ENCODE data around the gene GGT5.
"Not testable (repeated sequence)": the region's sequence is repeated elsewhere in the genome, so short reads cannot be mapped to it uniquely, and the experiment has no call there.

The GGT5 gene

DNA sequence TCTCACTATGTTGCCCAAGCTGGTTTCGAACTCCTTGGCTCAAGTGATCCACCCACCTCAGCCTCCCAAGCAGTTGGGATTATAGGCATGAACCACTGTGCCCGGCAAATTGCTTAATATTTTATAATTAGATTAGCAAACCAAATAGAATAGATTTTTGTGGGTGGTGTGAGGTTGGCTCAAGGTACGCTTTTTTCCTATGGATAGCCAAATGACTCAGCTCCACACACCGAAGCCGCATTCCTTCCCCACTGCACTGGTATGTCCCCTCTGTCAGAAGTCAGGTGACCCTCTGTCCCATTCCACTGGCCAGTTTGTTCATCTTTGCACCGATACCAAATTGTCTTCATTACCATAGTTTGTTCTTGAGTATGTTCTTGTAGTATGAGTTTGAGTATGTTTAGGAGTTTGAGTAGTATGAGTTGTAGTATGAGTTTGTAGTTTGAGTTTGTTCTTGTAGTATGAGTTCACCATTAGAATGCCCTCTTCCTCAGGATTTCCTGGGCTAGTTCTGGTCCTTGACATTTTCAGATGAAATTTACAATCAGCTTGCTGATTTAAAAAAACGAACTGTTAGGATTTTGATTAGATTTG is 44.2 kb downstream of the GGT5 start:
- DNase-seq: no peak

DNA sequence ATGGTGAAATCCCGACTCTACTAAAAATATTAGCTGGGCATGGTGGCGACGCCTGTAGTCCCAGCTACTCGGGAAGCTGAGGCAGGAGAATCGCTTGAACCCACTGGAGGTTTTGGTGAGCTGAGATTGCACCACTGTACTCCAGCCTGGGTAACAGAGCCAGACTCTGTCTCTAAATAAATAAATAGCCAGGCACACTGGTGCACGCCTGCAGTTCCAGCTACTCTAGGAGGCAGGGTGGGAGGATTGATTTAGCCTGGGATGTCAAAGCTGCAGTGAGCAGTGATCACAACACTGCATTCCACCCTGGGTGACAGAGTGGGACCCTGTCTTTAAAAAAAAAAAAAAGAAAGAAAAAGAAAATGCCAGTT is 46.2 kb downstream of the GGT5 start:
- DNase-seq: no peak

DNA sequence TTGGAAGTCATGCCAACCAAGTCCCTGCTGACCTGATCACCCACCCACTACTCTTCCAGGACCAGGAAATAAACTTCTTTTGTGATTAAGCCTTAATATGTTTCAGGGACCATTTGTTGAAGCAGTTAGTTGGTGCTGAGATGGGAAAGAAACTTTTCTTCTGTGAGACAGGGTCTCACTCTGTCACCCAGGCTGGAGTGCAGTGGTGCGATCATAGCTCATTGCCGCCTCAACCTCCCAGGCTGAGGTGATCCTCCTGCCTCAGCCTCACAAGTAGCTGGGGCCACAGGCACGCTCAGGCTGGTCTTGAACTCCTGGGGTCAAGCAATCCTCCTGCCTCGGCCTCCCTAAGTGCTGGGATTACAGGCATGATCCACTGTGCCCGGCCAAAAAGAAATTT is 53.0 kb downstream of the GGT5 start:
- DNase-seq: no peak

DNA sequence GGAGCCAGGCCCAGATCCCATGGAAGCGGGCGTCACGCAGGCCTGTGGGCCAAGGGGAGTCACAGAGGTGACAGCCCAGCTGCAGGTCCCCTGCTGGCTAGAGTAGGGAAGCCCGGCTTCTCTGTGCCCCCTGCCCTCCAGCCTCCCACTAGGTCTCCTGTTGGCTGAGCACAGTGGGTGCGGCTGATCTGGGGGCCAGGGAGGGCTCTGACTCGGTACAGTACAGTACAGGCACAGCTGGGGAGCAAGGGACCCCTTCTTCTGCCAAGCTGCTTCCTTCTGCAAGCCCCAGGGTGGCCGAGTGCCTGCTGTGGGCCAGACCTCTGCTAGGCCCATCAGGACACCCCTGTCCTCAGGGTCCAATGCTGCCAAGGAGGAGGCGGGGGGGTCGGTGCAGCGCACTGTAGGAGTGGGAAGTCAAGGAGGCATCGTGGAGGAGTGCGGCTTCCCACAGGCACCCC is 53.5 kb downstream of the GGT5 start:
- no peak for DNase-seq

DNA sequence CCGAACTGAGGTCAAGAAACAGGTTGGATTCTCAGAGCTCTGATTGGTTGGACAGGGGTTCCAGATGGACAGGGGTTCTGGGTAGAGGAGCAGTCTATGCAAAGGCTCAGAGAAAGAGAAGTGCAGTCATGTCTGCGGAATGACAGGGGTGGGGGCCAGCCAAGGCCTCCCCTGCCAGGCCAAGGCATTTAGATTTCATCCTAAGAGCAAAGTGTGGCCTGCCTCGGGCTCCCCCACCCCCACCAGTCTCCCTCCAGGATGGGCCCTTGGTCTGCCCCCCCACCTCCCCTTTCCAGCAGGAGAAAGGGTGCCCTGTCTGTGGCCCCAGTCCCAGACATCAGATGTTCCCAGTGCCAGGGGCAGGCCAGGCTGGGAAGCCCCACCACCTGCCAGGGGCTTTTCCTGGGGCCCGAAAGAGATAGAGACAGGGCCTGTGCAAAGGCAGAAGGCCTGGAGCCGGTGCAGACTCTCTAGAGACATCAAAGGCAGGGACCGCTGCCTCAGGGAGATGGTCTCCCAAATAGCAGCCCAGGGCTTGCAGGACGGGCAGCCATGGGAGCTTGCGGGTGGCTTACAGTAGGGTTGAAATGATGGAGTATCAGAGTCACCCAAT is 54.2 kb downstream of the GGT5 start:
- no peak for DNase-seq

DNA sequence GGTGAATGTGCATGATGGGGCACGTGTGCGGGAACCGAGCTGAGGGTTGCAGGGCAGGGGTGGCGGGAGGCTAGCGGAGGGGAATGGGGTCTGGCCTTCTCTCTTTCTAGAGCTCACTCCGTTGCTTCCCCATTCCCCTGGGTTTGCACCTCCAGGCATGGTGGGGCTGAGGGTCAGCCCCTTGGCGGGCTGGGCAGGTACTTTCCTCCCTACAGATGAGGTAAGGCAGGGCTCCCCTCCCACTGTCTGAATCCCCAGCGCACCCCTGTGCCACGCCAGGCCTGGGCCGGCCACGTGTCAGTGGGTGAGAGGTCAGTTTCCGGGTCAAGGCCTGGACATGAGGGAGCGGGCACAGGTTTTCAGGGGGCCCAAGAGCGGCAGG is 54.7 kb downstream of the GGT5 start:
- no peak for DNase-seq

DNA sequence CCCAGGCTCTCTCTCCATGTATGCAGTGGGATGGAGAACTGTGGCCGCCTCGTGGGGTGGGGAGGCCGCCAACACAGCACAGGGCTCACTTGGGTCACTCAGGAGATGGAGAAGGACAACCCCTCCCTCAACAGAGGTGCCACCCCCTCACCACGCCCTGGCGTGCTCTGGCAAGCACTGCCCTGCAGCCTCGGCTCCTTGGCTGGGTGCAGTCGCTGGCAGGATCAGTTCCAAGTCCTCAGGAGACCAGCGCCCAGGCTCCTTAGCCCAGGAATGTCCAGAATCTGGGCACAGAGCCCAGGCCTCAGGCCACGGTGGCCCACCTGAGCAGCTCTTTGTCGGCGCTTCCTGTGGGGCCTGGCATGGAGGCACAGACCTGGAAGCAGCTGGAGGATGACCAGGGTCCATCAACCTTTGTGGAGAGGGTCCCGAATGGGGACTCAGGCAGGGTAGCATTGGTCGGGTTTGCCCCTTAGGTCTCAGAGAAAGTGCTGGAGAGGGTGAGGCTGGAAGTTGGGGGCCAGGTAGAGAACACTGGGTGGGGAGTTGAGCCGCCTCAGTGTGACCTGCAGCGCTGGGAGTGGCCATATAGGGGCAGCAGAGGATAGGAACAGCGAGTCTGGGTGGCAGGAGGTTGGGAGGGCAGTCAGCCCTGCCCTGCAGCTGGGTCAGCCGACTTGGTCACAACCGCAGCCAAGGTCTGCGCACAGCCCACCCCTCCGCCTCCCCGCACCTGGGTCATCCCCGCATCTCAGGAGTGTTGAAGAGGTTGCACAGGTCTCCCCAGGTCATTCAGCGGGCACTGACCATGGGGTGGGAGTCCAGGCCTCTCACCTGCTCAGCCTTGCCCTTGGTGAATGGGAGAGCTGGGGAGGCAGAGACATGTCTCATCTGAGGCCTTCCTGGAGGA is 55.4 kb downstream of the GGT5 start:
- peak; percentile 18 for DNase-seq

DNA sequence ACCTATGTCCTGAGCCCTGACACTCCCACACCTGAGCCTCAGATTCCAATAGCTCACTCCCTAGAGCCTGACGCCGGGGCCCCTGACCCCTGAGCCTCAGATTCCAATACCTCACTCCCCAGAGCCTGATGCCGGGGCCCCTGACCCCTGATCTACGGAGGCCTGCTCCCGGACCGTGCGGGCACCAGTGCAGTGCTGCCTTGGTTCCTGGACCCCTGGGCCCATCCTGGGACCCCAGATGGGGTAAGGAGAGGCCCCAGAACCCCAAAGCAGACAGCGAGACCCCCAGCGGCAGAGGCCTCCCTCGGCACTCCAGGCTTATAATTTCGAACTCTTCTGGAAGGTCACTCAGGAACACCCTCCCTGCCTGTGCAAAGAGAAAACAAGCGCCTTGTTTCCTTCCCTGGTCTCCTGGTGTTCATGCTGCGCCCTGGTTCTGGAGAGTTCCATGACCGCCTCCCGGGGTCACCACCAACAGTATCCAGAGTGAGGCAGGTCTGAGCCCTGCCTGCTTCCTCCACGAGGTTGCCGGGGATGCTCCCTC is 56.1 kb downstream of the GGT5 start:
- DNase-seq: no peak

DNA sequence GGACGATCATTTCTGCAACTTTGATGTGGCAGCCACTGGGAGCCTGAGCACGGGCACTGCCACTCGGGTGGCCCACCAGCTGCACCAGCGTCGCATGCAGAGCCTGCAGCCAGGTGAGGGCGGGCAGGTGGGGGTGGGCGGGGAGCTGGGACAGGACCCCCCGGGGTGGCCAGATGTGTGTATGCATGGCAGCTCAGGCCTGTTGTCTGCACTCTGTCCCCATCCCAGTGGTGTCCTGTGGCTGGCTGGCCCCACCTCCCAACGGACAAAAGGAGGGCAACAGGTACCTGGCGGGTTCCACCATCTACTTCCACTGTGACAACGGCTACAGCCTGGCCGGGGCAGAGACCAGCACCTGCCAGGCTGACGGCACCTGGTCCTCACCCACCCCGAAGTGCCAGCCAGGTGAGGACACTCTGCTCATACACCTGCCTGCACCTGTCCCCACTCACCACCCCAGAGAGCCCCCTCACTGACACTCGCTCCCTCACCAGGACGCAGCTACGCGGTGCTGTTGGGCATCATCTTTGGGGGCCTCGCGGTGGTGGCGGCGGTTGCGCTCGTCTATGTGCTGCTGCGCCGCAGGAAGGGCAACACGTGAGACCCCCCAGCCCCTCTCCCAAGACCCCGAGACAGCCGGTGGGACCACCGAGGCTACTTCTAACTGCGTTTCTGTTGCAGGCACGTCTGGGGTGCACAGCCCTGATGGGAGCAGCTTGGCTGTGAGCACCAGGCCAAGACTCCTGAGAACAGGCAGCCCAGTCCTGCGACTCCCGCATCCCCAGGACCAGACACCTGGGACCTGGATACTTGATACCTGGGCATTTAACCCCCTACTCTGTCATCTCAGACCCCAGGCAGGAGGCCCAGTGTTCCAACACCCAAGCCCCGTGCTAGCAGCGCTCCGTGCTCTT is 56.9 kb downstream of the GGT5 start:
- no peak for DNase-seq

DNA sequence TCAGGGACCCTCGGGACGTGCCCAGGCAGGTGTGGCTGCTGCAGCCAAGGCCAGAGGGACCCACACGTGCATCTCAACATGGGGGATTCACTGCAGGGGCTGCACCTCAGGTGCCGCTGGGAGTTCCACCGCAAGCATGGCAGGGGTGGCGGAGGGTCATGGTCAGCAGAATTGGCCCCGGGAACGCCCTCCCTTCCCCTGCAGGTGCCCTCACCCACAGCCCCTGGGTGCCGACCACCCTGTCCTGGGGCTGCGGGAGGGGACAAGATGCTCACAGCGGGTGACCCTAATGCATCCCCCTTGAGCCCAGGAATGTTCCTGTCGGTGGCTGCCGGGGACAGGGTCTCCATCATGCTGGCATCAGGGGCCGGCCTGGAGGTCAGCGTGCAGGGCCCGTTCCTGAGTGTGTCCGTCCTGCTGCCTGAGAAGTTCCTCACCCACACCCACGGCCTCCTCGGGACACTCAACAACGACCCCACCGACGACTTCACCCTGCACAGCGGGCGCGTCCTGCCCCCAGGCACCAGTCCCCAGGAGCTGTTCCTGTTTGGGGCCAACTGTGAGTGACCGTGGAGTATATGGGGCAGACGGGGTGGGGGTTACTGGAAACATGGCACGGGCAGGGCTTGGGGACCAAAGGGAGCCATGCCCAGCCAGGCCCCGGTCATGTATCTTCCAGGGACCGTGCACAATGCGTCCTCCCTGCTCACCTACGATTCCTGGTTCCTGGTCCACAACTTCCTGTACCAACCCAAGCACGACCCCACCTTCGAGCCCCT is 57.8 kb downstream of the GGT5 start:
- DNase-seq: no peak

DNA sequence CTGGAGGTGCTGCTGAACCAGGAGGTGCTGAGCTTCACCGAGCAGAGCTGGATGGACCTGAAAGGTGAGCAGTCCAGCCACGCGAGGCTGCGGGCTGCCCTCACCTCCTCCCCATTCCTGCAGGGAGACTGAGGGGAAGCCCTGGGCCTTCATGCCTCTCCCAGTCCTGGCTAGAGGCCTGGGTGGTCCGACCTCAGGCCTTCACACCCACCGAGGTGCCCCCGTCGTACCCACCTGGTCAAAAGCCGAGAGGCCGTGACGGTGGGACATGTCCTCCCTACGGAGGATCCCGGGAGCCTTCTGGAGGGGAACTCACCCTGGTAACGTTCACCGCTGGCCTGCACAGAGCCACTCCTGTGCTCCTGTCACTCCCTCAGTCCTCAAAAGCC is 58.5 kb downstream of the GGT5 start:
- no peak for DNase-seq

DNA sequence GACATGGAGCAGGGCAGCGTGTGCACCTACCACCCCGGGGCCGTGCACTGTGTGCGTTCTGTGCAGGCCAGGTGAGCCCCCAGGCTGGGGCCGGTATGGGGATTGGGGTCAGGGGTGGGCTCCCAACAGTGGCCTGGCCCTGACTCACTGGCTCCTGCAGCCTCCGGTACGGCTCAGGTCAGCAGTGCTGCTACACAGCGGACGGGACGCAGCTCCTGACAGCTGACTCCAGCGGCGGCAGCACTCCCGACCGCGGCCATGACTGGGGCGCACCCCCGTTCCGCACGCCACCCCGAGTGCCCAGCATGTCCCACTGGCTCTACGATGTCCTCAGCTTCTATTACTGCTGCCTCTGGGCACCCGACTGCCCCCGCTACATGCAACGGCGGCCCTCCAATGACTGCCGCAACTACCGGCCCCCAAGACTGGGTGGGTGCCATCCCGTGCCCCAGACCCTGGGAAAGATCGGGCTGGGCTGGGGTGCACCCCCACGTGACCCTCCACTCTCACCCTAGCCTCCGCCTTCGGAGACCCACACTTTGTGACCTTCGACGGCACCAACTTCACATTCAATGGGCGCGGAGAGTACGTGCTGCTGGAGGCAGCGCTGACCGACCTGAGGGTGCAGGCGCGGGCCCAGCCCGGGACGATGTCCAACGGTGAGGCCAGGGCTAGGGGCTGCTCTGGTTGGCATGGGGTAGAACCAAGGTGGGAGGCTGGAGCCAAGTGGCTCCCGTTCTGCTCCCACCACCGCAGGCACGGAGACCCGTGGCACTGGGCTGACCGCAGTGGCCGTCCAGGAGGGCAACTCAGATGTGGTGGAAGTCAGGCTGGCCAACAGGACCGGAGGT is 59.2 kb downstream of the GGT5 start:
- no peak for DNase-seq

DNA sequence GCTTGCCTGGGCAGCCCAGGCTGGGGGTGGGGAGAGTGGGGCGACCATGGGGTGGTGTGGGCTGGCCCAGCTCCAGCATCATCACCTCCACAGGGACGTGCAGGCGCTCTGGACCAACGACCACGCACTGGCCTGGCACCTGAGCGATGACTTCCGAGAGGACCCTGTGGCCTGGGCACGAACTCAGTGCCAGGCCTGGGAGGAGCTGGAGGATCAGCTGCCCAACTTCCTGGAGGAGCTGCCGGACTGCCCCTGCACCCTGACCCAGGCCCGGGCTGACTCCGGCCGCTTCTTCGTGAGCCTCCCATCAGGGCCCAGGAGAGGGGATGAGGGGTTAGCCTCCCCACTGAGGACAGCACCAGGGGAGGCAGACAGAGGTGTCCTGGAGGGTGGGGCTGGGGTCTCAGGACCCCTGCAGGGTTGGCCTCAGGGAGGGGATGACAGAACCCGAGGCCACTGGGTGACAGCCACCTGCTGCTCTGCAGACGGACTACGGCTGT is 59.8 kb downstream of the GGT5 start:
- DNase-seq: no peak

DNA sequence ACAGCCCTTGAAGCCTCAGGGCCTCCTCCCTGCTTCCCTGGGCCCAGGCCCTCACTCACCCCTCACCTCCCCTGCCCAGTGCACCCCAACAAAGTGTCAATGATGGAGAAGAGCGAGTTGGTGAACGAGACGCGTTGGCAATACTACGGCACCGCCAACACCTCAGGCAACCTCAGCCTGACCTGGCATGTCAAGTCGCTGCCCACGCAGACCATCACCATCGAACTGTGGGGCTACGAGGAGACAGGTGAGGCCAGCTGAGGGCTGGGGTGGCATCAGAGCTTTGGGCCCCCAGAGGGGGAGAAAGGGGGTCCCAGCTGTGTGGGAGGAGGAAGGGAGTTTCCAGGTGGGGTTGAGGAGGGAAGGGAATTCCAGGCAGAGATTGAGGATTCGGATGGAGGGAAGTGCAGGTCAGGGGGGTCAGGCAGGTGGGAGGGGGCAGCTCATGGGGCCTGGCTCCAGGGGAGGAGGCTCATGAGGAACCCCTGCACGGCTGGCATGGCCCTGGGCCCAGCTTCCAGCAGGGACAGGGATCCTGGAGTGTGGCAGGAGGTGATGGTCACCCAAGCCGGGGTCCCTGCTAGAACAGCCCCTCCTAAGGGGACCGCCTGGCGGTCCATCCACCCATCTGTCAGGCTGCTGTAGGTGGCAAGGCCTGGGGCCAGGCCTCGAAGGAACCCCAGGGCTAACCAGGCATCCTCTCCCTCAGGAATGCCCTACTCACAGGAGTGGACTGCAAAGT is 60.7 kb downstream of the GGT5 start:
- DNase-seq: no peak

DNA sequence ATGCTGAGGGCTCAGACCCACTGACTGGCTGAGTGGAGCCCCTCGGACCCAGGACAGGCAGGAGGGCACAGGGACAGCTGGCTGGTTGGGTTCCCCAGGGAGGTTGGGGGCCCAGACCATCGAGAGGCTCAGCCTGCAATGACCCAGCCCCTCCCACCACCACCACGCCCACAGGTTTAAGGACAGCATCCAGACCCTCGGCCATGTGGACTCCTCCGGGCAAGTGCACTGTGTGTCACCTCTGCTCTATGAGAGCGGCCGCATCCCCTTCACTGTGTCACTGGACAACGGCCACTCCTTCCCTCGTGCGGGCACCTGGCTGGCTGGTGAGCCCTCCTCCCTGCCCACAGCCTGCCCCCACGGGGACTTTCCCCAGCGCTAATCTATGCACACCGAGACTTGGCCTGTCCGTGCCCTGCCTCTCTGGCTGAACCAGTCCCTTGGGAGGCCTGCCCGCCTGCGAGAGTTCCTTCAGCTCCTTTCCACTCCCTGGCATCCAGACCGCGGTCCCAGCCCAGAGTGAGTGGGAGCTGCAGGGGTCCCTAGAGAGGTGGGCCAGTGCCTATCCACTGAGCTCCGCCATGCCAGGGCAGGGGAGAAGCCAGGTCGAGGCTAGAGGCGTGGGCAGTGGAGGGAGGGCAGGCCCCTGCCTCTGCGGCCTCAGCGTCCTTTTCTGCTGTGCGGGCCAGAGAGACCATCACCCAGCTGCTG is 61.4 kb downstream of the GGT5 start:
- no peak for DNase-seq

DNA sequence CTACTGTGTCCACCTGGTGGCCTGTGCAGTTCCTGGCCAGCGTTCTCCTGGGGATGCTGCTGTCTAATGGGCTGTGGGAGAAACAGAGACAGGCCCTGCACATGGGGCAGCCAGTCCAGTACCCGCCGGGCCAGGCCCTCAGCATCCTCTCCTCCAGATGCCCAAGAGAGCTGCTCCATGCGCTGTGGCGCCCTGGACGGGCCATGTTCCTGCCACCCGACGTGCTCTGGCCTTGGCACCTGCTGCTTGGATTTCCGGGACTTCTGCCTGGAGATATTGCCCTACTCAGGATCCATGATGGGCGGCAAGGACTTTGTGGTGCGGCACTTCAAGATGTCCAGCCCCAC is 62.0 kb downstream of the GGT5 start:
- not testable (repeated sequence) for DNase-seq

DNA sequence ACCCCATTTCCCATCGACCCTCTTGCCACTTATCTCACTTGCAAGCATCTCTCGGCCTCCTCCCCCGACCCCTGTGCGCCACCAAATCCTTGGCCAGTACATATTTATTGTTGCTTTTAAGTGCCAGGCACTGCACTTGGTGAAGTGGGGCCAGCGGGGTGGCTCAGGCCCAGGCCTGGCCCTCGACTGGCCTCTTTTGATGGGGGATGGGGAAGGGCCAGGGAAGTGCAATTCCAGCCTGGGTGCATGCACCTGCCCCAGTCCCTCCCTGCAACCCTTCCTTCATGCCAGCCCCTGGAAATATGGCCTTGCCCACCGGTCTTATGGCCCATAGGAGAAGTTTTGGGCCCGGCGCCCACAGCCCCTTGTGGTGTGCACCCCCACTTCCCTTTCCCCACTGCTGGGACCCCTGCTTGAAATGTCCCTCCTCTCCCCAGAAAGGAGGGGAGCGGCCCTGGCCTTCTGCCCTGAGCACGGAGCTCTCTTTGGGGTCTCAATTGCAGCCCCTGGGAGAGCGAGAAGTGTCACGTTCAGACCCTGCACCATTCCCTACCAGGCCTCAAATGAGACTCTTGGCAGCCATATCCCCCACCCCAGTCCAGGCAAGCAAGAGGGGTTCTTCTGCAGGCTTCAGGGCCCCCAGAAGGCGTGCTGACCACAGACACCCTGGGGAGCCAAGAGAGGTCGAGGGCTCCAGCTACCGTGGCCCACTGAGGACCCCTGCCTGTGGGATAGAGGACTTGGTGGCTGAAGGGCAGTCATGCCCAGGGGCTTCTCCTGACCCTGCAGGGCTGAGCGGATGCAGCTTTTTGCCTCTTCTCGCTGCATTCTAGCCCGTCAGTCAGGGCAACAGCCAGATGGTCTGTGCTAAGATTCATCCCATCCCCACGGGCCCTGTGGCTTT is 62.6 kb downstream of the GGT5 start:
- no peak for DNase-seq

Data from GF-D8 (cell line).